AG09319 (cell line): ENCODE results near the gene TDRD9.

Experiments
- DNase-seq: peaks from one replicate; pipeline ENCODE4 v3.0.0-alpha.2; 2010; ENCODE audit warnings: low read depth; ENCODE audit errors: extremely low read depth
- TF ChIP-seq, protein P1 (sequence below): IDR thresholded peaks from 2 replicates; pipeline ENCODE4 v1.5.1; 2011; ENCODE audit warnings: low read depth, mild to moderate bottlenecking, inconsistent platforms, low read length, moderate library complexity

TDRD9 gene

GRCh38 chr14:104095426-104096310, 167.4 kb downstream of the TDRD9 start:
- TF ChIP-seq, protein P1, sequence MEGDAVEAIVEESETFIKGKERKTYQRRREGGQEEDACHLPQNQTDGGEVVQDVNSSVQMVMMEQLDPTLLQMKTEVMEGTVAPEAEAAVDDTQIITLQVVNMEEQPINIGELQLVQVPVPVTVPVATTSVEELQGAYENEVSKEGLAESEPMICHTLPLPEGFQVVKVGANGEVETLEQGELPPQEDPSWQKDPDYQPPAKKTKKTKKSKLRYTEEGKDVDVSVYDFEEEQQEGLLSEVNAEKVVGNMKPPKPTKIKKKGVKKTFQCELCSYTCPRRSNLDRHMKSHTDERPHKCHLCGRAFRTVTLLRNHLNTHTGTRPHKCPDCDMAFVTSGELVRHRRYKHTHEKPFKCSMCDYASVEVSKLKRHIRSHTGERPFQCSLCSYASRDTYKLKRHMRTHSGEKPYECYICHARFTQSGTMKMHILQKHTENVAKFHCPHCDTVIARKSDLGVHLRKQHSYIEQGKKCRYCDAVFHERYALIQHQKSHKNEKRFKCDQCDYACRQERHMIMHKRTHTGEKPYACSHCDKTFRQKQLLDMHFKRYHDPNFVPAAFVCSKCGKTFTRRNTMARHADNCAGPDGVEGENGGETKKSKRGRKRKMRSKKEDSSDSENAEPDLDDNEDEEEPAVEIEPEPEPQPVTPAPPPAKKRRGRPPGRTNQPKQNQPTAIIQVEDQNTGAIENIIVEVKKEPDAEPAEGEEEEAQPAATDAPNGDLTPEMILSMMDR, result no peak

DNA sequence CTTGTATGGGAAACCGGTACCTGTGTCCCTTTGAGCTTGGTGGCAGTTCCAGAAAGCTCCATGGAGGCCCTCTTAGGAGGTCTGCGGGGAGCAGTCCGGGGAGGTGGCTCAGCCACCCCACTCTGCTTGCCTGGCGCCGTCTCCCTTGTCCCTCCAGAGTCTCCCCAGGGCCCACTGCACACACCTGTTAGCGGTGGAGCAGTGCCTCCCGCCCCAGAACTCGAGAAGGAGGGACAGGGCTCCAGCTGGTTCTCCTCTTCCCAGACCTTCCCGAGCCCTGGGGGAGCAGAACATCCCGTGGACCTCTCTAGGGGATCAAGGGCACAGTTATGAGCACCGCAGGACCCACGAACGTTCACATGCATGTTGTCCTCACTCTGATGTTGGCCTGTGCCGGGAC, 168.1 kb downstream of the TDRD9 start:
- no peak for DNase-seq
- TF ChIP-seq, protein P1, result no peak

More at GRCh38 chr14:104095426-104096310, 167.4 kb downstream of the TDRD9 start:
- no peak for DNase-seq

- TF ChIP-seq, protein P1, result no peak
- DNase-seq, result no peak
Measured at GRCh38 chr14:104096751-104097700, 168.8 kb downstream of the TDRD9 start.

DNA sequence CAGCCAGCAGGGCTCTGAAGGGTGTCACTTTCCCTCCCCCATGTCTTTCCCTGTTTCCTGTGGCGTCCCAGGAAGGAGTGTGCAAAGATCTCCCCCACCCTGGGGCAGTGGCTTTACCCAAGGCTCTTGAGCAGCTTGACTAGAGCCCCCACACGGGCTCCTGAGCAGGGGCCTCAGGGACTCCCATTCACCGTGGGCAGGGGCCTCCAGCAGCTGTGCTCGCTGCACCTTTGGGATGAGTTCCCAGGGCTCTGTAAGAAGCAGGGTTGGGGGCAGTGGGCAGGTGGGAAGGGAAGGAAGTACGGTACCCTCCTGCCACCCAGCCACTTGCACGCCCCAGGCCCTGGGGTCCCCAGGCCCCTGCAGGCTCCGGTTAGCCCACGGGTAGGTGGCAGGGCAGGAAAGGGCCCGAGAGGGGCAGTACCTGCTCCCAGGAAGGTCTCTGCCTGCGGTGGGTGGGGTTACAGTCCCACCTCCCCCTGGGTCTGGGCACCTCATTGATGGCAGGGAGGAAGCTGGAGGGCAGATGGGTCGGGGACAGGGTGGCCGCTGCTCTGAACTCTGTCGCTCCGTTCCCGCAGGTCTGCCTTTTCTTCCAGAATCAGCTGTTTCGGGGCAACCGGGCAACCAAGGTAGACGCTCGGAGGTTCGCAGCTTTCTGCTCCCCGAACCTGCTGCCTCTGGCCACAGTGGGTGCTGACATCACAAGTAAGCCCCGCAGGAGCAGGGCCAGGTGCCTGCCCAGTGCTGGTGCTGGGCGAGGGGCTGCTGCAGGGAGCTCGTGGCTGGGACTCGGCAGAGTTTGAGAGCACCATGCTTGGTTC, 170.2 kb downstream of the TDRD9 start:
- TF ChIP-seq, protein P1, result no peak

DNA sequence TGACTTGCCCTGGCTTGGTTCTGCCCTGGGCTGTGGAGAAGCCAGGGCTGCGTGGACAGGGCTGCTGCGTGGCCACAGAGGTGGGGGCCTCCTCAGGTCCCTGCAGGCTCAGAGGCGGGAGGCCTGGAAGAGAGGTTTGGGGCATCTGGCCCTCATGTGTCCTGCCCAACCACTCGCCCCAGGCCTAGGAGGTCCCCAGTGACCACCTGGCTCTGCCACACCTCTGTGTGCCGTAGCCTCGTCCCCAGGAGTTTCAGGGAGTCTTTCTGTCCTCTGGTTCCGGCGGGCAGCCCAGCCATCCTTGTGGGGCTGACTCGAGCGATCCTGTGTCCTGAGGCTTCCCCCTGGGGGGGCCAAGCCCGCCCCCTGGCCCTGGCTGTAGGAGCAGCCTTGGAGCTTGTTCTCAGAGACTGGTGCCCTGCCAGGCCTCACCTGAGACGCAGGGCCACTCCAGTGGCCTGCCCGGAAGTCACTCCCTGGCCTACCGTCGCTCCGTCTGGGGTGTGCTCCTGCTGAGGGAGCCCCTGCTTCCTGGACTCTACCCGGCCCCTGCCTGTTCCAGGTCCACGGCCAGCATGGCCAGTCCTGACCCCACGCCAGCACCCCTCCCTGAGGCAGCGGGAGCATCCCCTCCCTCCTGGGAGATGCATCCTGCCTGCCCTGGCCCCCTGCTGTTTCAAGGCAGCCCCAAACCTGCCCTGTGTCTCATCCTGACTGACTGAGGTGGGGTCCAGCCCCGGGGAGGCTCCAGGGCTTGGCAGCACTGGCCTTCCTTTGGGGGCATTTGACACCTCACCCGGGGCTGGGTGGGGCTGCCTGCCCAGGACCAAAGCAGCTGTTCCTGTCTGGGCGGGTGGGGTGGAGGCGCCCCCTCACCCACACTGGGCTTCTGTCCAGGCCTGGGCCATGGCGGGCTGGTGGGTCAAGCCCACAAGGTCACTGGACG, 171.1 kb downstream of the TDRD9 start:
- DNase-seq, result no peak
- TF ChIP-seq, protein P1, result no peak

More for the DNA sequence above, 170.2 kb downstream of the TDRD9 start:
- DNase-seq, result no peak
